22Rv1 (cell line): Measurements from ENCODE around the gene PPIL3.

Source experiments
- H3K27ac ChIP-seq: fragments of 450-650 bp; 2 replicates; pipeline ENCODE4 v1.5.1; 2017
- CTCF ChIP-seq: fragments of 450-650 bp; IDR thresholded peaks from 2 replicates; pipeline ENCODE4 v1.5.1; 2017; ENCODE audit warnings: mild to moderate bottlenecking
- ZFX ChIP-seq: fragments of 450-650 bp; IDR thresholded peaks from 2 replicates; pipeline ENCODE4 v1.6.1; 2017; ENCODE audit warnings: antibody characterized with exemption, borderline replicate concordance

The PPIL3 gene

GRCh38 chr2:200871151-200871550, 17.7 kb downstream of the PPIL3 start:
- TF ChIP-seq ZFX = no peak
- no peak for TF ChIP-seq CTCF
- H3K27ac ChIP-seq = no peak overlapping the region

- H3K27ac ChIP-seq = no peak overlapping the region
These were observed 19.9 kb downstream of the PPIL3 start for GRCh38 chr2:200869014-200869413.

GRCh38 chr2:200864176-200865034, 24.5 kb downstream of the PPIL3 start, which contains the start of gene CLK1:
TSS of gene CLK1 (minus strand) at chr2:200864658. CDS start at chr2:200861862, 2,796 bp downstream.
- H3K27ac ChIP-seq = peak within 1 kb of the TSS; percentile 96
- TF ChIP-seq CTCF (no peak), ZFX (no peak)

More at GRCh38 chr2:200869014-200869413, 19.9 kb downstream of the PPIL3 start:
- TF ChIP-seq CTCF (no peak), ZFX (no peak)

- H3K27ac ChIP-seq = peak overlapping the region; percentile 96
- TF ChIP-seq CTCF = no peak
- no peak for TF ChIP-seq ZFX
These were observed 25.1 kb downstream of the PPIL3 start for GRCh38 chr2:200863782-200864175.

- TF ChIP-seq CTCF (no peak), ZFX (no peak)
- H3K27ac ChIP-seq = peak overlapping the region; percentile 96
These were observed 26.3 kb downstream of the PPIL3 start for GRCh38 chr2:200862532-200863000.

- TF ChIP-seq CTCF (no peak), ZFX (no peak)
- H3K27ac ChIP-seq = 0 out of 2 replicates have a peak overlapping the region, but pooled peaks have one; percentile 96
These were observed 27.2 kb downstream of the PPIL3 start for GRCh38 chr2:200861617-200862155.
